ENCODE results near the gene CCDC192. TPM values are rescaled to one million over a fixed set of nuclear protein-coding genes. Genes with fewer than 3 reads are reported as not detected.

CCDC192 gene
- total and polyA plus RNA-seq, 10 of the 15 experiments (the other 5 are each of a cell fraction or from before 2014, with no cell fraction given), result 0.20 to 0.79 (median 0.32) TPM; not detected in 4

DNA sequence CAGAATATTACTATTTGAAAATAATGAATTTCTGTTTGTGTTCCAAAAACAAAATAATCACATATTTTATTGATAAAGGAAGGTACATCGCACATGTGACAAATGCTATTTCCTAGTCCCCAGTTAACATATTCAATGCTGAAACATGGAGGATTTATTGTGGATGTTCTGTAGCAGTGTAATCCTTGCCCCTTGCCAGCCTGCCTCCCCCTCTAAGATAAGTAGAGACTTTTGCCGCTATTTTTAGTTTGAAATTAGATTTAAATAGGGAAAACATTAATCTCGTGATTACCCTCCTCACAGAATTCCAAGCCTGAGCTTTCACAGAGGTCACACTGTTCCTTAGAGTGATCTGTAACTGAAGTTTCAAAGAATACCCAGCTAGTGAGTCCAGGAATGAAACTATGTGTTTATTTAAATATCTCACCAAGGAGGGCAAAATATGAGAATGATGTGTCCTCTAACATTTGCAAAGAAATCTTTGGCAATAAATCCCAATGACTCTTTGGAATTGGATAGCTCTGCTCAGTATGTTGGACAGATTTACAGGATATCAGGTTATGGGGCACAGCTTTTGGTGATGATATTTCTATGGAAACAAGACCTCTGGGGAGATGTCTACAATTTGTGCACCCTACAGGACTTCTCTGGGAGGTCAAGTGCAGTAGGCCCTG is 37.0 kb upstream of the CCDC192 start:
- POLR2A ChIA-PET, result no interaction called here
- SMC1A ChIA-PET (ENCODE audit: uncharacterized antibody, unreplicated experiment), result interaction anchor here (0.8 to 3.2 kb wide), 5 partner anchors 28 to 95 kb away, joined by 3 to 11 read pairs (median 3); no protein-coding TSS in a partner anchor
- DNase-seq (ENCODE audit: low read depth, low spot score) (no peak), ATAC-seq (no peak), FAIRE-seq (no peak)
- Histone ChIP-seq H3K9ac (ENCODE audit: control insufficient read depth, insufficient read depth, low read length) (no peak overlapping the region), H3K9me3 (replicated peaks; ENCODE audit: control insufficient read depth, insufficient read depth, low read length) (no peaks in the 10 kb centered on the region), H3K27me3 (replicated peaks in 1 of 2; ENCODE audit: control insufficient read depth in 2 of 2, insufficient read depth in 2 of 2, low read length in 1 of 2) (no peaks in the 10 kb centered on the region), H3K4me1 (ENCODE audit: control insufficient read depth, insufficient read depth, low read length) (no peaks in the 10 kb centered on the region), H4K20me1 (ENCODE audit: control insufficient read depth, insufficient read depth) (no peaks in the 10 kb centered on the region), H3K4me2 (ENCODE audit: control insufficient read depth, insufficient read depth) (no peak overlapping the region), H2AFZ (ENCODE audit: control insufficient read depth, low read depth, low read length) (no peak overlapping the region), H3K36me3 (ENCODE audit: control insufficient read depth in 2 of 2, insufficient read depth in 2 of 2, low read length in 1 of 2) (no peaks in the 10 kb centered on the region), H3K4me3 (no peak overlapping the region), H3K79me2 (ENCODE audit: control insufficient read depth, insufficient read depth, low read length) (no peaks in the 10 kb centered on the region), H3K27ac (ENCODE audit: control insufficient read depth, insufficient read depth) (no peak overlapping the region)
- RAD21 ChIA-PET (ENCODE audit: unreplicated experiment), result no interaction called here
- in situ Hi-C loops (cut with MboI) (no loop called here), intact Hi-C loops (cut with micrococcal nuclease; ENCODE audit: unreplicated experiment) (no loop called here)
- 57% methylated on average over 3 of the region's 3 CpGs for WGBS (ENCODE audit: insufficient coverage, insufficient replicate concordance, low lambda C conversion rate, missing lambda C conversion rate)
- no TSS peak for BruUV-seq (replicated peaks)
- CTCF ChIA-PET, result interaction anchor here (1.0 kb wide), 1 partner anchor 102 kb away, joined by 3 read pairs; no protein-coding TSS in a partner anchor
- TF ChIP-seq ZNF384 (IDR thresholded peaks at IDR 0.05; ENCODE audit: borderline replicate concordance, low read depth, low read length), result no peak
- TF ChIP-seq, protein P1, sequence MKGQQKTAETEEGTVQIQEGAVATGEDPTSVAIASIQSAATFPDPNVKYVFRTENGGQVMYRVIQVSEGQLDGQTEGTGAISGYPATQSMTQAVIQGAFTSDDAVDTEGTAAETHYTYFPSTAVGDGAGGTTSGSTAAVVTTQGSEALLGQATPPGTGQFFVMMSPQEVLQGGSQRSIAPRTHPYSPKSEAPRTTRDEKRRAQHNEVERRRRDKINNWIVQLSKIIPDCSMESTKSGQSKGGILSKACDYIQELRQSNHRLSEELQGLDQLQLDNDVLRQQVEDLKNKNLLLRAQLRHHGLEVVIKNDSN (IDR thresholded peaks at IDR 0.05; ENCODE audit: borderline replicate concordance, extremely low read length, insufficient read depth, low read depth, low read length), result no peak
- TF ChIP-seq KAT2A (conservative IDR thresholded peaks at IDR 0.05; ENCODE audit: control insufficient read depth, low read depth, low read length), result no peak
- TF ChIP-seq, protein P2, sequence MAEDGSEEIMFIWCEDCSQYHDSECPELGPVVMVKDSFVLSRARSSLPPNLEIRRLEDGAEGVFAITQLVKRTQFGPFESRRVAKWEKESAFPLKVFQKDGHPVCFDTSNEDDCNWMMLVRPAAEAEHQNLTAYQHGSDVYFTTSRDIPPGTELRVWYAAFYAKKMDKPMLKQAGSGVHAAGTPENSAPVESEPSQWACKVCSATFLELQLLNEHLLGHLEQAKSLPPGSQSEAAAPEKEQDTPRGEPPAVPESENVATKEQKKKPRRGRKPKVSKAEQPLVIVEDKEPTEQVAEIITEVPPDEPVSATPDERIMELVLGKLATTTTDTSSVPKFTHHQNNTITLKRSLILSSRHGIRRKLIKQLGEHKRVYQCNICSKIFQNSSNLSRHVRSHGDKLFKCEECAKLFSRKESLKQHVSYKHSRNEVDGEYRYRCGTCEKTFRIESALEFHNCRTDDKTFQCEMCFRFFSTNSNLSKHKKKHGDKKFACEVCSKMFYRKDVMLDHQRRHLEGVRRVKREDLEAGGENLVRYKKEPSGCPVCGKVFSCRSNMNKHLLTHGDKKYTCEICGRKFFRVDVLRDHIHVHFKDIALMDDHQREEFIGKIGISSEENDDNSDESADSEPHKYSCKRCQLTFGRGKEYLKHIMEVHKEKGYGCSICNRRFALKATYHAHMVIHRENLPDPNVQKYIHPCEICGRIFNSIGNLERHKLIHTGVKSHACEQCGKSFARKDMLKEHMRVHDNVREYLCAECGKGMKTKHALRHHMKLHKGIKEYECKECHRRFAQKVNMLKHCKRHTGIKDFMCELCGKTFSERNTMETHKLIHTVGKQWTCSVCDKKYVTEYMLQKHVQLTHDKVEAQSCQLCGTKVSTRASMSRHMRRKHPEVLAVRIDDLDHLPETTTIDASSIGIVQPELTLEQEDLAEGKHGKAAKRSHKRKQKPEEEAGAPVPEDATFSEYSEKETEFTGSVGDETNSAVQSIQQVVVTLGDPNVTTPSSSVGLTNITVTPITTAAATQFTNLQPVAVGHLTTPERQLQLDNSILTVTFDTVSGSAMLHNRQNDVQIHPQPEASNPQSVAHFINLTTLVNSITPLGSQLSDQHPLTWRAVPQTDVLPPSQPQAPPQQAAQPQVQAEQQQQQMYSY (CRISPR knock-in tag; IDR thresholded peaks at IDR 0.05), result no peak
- no peak for TF ChIP-seq CBX3 (IDR thresholded peaks at IDR 0.05; ENCODE audit: borderline replicate concordance, low read depth)
- TF ChIP-seq TARDBP (IDR thresholded peaks at IDR 0.05; ENCODE audit: borderline replicate concordance), result no peak
- TF ChIP-seq, protein P3, sequence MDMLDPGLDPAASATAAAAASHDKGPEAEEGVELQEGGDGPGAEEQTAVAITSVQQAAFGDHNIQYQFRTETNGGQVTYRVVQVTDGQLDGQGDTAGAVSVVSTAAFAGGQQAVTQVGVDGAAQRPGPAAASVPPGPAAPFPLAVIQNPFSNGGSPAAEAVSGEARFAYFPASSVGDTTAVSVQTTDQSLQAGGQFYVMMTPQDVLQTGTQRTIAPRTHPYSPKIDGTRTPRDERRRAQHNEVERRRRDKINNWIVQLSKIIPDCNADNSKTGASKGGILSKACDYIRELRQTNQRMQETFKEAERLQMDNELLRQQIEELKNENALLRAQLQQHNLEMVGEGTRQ (IDR thresholded peaks at IDR 0.05; ENCODE audit: borderline replicate concordance, low read depth, low read length), result no peak
- TF ChIP-seq, protein P4, sequence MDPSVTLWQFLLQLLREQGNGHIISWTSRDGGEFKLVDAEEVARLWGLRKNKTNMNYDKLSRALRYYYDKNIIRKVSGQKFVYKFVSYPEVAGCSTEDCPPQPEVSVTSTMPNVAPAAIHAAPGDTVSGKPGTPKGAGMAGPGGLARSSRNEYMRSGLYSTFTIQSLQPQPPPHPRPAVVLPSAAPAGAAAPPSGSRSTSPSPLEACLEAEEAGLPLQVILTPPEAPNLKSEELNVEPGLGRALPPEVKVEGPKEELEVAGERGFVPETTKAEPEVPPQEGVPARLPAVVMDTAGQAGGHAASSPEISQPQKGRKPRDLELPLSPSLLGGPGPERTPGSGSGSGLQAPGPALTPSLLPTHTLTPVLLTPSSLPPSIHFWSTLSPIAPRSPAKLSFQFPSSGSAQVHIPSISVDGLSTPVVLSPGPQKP (IDR thresholded peaks at IDR 0.05; ENCODE audit: low read depth, low read length), result no peak
- no peak for TF ChIP-seq HDAC6 (IDR thresholded peaks at IDR 0.05; ENCODE audit: unreplicated experiment)
- TF ChIP-seq, protein P5, sequence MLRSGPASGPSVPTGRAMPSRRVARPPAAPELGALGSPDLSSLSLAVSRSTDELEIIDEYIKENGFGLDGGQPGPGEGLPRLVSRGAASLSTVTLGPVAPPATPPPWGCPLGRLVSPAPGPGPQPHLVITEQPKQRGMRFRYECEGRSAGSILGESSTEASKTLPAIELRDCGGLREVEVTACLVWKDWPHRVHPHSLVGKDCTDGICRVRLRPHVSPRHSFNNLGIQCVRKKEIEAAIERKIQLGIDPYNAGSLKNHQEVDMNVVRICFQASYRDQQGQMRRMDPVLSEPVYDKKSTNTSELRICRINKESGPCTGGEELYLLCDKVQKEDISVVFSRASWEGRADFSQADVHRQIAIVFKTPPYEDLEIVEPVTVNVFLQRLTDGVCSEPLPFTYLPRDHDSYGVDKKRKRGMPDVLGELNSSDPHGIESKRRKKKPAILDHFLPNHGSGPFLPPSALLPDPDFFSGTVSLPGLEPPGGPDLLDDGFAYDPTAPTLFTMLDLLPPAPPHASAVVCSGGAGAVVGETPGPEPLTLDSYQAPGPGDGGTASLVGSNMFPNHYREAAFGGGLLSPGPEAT (IDR thresholded peaks at IDR 0.05; ENCODE audit: low read depth), result no peak
- TF ChIP-seq BHLHE40 (IDR thresholded peaks at IDR 0.05; ENCODE audit: borderline replicate concordance in 1 of 2, low read depth in 2 of 2, low read length in 1 of 2), result no peak
- TF ChIP-seq YY1 (IDR thresholded peaks at IDR 0.05; ENCODE audit: low read depth, low read length), result no peak
- no peak for TF ChIP-seq RAD51 (IDR thresholded peaks at IDR 0.05)
- no peak for TF ChIP-seq KDM1A (IDR thresholded peaks at IDR 0.05; ENCODE audit: borderline replicate concordance)

All from GM12878 (cell line).